Erythroblast (primary cell): ENCODE results near the gene CFAP100.

Source experiments
- DNase-seq, 2 experiments: peaks; one replicate each; lab custom pipeline; 2025; lab: John Stamatoyannopoulos, UW
- GATA1 ChIP-seq: IDR thresholded peaks from 2 replicates; pipeline ENCODE4 v1.6.1; 2011; ENCODE audit warnings: low read depth, mild to moderate bottlenecking, control low read depth, low read length, moderate library complexity
- POLR2A ChIP-seq: IDR thresholded peaks from 2 replicates; pipeline ENCODE4 v1.6.1; 2011; ENCODE audit warnings: mild to moderate bottlenecking, low read length

The CFAP100 gene

DNA sequence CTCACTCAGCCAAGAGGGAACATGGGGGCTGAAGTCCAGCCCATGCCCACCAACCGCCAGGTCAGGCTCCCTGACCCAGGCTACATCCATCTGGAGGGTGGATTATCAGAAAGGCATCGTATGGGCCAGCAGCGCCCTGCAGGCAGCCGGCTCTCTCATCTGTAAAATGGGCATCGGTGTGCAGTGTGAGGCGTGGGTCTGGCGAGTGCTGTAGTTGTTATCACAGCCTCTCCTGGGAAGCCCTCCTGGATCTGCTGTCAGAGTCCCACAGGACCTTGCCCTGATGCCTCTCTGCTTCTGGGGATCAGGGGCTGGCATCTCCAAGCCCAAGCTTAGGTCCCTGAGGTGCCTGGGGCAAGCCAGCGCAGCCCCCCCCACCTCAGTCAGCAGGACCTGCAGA lies 27.4 kb downstream of the CFAP100 start:
- DNase-seq: no peak
- TF ChIP-seq GATA1: no peak
- no peak for TF ChIP-seq POLR2A

DNA sequence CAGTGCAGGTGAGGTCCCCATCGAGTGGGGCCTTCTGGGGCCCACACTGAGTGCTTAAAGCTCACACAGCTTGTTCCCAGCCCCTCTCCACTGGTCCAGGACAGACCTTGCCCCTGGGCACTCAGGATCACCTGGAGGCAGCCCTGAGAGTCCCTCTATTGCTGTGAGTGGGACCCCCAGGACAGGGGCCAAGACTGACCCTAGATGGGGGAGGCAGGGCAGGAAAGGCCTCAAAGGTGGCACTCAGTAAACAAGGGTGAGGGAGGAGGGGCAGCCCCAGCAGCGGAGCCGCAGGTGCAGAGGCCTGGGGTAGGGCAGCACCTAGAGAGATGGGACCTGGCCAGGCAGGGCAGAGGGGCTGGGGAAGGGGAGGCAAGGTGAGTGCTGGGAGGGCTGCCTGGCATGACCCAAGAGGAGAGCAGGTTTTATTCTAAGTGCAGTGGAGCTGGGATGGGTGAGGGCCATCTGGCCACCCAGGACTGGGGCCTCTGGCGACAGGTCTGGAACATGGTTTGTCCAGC lies 27.9 kb downstream of the CFAP100 start:
- TF ChIP-seq POLR2A (no peak), GATA1 (no peak)
- no peak for DNase-seq

DNA sequence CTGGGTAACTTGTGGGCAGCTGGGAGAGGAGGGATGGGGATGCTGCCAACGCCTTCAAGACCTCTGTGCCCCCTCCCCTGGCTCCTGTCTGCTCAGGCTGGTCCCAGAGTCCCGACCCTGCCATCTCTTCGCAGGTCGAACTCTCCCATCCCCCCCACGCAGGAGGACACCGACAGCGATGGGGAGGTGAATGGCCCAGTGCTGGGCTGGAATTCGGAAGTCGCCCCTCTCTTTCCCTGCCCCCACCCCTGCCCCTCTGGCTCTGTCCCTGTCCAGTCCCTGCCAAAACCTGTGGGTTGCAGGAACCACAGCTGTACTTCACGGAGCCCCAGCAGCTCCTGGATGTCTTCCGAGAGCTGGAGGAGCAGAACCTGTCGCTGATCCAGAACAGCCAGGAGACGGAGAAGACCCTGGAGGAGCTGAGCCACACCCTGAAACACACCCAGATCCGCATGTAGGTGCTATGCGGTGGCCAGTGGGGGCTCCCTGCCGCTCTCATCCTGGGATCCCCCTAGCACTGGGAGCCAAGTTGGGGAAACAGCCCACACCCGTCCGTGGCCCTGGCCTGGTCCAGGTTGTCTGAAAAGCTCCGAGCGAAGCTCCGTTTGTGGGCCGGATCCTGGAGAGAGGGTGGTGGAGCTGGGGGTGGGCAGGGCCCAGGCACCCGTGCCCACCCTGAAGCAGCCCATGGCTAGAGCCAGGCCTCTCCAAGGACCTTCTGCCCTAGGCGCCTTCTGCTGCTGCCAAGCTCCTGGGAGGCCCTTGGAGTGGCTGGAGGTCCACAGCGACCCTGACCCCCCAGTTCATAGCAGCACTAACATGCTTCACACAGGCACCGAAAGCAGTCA lies 28.7 kb downstream of the CFAP100 start:
- DNase-seq: no peak
- TF ChIP-seq GATA1 (no peak), POLR2A (no peak)

DNA sequence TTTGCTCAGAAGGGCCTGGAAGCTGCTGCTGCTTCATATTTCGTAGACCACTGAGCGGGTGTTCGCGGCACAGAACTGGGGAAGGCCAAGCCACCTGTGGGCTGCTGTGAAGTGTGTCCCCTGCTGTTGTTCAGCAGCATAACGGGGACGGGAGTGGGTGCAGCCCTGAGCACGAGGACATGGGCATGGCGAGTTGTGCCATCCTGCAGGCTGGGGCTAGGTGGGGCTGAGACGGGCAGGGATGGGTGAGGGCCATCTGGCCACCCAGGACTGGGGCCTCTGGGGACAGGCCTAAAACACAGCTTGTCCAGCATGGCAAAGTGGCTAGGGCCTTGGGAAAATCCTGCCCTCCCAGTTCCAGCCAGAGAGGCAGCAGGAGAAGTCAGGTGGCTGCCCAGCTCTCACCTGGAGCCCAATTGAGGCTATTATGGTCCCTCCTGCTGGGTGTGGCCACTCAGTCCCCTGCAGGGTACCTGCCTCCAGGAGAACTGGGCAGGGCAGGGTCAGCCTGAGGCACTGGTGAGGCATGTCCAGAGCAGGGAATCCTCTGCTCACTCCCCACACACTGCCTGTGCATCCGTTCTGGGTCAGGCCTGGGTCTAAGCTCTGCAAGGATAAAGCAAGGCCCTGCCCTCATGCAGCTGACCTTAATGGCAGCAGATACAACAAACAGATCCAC lies 29.5 kb downstream of the CFAP100 start:
- no peak for DNase-seq
- TF ChIP-seq GATA1 (no peak), POLR2A (no peak)

DNA sequence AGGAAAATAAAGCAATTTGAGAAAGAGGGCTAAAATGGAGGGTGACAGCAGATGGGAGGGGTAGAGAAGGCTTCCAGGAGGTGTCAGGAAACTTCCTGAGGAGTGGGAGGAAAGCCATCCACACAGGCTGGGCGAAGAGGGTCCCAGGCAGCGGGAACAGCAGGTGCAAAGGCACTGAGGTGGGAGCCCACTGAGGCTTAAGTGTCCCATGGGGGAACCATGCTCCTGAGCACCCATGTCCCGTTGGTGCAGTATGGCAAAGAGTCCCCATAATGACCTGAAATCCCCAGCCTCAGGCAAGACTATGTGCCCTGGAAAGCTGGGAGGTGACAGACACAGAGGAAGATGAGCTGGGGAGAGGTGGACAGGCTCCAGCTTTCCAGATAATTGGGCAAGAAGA lies 30.0 kb downstream of the CFAP100 start:
- TF ChIP-seq GATA1 (no peak), POLR2A (no peak)
- DNase-seq: no peak

GRCh38 chr3:126431103-126431534 lies 36.4 kb downstream of the CFAP100 start:
- DNase-seq: no peak

GRCh38 chr3:126432361-126433104 lies 37.8 kb downstream of the CFAP100 start:
- TF ChIP-seq GATA1: no peak
- DNase-seq: no peak

More at GRCh38 chr3:126431103-126431534, 36.4 kb downstream of the CFAP100 start:
- no peak for TF ChIP-seq POLR2A
- no peak for TF ChIP-seq GATA1

GRCh38 chr3:126433105-126433430 lies 38.4 kb downstream of the CFAP100 start:
- TF ChIP-seq GATA1 (no peak), POLR2A (no peak)
- DNase-seq: no peak

GRCh38 chr3:126433496-126434263 lies 39.0 kb downstream of the CFAP100 start:
- no peak for DNase-seq
- no peak for TF ChIP-seq GATA1
- no peak for TF ChIP-seq POLR2A

DNA sequence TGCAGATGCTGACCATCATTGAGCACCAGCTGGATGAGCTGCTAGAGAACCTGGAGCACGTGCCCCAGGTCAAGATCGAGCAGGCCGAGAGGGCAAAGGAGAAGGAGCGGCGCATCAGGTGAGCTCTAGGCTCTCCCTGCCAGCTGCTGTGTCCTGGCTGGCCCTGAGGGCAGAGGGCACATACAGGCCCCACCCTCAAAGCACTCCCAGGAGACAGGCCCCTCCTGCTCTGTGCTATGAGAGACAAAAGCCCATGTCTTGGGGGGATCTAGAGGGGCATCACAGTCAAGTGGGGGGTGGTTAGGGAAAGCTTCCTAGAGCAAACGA lies 39.5 kb downstream of the CFAP100 start:
- no peak for DNase-seq
- TF ChIP-seq GATA1: no peak

DNA sequence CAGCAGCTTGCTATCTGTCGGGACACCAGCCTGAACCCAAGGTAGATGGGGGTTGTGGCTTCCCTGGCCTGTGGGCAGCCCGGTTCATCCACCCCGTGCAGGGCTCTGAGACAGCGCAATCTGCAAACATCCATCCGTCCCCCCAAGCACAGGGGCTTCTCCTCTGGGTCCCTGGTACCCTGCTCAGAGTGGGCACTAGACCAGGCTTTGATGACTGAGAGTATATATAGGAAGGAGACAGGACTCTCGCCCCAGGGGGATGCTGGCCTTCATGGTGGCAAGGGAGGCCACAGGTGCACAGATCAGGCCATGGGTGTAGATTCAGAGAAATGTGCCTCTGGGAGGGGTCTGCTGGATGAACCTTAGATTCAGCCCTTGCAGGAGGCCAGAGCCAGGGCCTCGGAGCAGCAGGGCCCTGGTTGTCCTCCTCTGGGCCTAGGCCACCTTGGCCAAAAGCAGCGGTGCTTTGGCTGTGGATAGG lies 40.3 kb downstream of the CFAP100 start:
- no peak for DNase-seq
- TF ChIP-seq GATA1 (no peak), POLR2A (no peak)

DNA sequence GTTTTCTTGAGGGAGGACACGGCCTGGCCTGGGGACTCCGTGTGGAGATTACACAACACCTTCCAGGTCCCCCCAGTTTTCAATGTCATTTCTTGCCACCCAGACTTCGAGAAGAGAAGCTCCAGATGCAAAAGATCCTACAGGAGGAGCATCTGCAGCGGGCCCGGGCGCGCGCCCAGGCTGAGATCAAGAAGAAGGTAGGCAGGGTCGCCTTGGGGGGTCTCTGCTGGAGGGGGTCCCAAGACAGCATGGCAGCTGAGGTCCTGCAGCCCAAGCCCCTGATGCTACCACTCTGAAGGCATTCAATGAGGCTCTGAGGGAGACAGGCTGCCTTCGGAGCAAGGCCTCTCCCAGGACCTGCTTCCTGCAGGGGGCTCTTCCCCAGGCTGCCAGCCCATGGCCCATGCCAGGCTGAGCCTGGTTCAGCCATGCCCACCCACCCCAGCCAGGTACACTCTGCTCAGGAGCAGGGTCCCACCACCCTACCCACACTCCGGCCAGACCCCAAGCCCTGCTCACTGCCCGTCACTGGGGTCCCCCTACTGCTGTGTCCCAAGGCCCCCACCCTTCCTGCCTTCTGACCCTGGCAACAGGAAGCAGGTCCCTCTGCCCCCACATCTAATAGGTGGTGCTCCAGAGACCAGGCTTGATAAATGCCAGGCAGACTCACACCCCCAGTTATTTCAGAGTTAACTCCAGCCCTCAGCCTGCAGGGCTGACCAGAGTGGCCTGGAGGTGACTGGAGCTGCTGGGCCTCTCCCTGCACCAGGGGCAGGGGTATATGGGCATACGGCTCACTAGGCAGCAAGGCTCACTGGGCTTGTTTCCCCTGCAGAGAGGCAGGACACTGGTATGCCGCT lies 41.0 kb downstream of the CFAP100 start:
- TF ChIP-seq POLR2A (no peak), GATA1 (no peak)
- DNase-seq: no peak
